NB4 (cell line): ENCODE measurements around the gene SLC48A1.

Experiments used
- DNase-seq: peaks from one replicate; pipeline ENCODE4 v3.0.0; 2010; ENCODE audit warnings: low read depth
- H3K4me3 ChIP-seq: one replicate; pipeline ENCODE4 v1.5.1; 2011; ENCODE audit warnings: mild to moderate bottlenecking, low read depth, low read length, moderate library complexity
- MYC ChIP-seq: IDR thresholded peaks from 2 replicates; pipeline ENCODE4 v1.6.1; 2011; ENCODE audit warnings: low read depth, low read length
- POLR2A ChIP-seq: IDR thresholded peaks from 2 replicates; pipeline ENCODE4 v1.6.1; 2011; ENCODE audit warnings: mild to moderate bottlenecking; ENCODE audit not compliant: insufficient read length; ENCODE audit errors: extremely low read depth
- TF ChIP-seq, protein P1 (sequence below): IDR thresholded peaks from one replicate; pipeline ENCODE4 v1.5.1; 2012; ENCODE audit warnings: low read depth, low read length
- TF ChIP-seq, protein P2 (sequence below): IDR thresholded peaks from 2 replicates; pipeline ENCODE4 v1.6.1; 2011; ENCODE audit warnings: low read depth, low read length

Gene SLC48A1

DNA sequence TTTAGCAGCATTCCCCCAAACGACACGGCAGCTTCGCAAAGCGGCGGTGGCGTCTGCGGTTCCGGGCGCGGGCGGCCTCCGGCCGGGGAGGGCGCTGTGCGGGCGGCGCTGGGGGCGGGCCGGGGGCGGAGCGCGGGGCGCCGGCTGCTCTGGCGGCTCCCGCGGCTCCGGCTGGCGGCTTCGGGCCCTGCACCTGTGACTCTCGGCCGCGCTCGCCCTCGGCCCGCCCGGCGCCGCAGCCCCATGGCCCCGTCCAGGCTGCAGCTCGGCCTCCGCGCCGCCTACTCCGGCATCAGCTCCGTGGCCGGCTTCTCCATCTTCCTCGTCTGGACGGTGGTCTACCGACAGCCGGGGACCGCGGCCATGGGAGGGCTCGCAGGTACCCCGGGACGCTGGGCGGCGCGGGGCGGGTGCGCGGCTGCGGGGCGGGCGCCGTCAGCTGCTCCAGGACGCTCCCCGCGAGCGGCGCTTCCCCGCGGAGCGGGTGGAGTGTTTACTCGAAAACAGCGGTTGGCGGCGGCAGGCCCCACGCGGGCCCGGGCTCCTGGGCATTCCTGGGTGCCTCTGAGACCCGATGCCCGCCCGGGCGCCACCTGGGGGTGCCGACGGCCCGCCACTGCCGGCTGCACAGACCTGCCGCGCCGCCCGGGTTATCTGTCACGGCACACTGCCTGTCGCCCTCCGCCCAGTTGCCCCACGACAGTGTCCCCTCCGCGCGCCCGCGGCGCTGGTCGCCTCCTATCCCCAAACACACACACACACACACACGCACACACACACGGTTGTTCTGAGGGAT, at the start of gene SLC48A1:
TSS of gene SLC48A1 (plus strand) at position 177 of the 796 bp plus-strand sequence. CDS start at position 244, 67 bp downstream.
- H3K4me3 ChIP-seq: peak within 1 kb of the TSS; percentile 75
- TF ChIP-seq, protein P1, sequence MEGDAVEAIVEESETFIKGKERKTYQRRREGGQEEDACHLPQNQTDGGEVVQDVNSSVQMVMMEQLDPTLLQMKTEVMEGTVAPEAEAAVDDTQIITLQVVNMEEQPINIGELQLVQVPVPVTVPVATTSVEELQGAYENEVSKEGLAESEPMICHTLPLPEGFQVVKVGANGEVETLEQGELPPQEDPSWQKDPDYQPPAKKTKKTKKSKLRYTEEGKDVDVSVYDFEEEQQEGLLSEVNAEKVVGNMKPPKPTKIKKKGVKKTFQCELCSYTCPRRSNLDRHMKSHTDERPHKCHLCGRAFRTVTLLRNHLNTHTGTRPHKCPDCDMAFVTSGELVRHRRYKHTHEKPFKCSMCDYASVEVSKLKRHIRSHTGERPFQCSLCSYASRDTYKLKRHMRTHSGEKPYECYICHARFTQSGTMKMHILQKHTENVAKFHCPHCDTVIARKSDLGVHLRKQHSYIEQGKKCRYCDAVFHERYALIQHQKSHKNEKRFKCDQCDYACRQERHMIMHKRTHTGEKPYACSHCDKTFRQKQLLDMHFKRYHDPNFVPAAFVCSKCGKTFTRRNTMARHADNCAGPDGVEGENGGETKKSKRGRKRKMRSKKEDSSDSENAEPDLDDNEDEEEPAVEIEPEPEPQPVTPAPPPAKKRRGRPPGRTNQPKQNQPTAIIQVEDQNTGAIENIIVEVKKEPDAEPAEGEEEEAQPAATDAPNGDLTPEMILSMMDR: peak; percentile 30
- TF ChIP-seq, protein P2, sequence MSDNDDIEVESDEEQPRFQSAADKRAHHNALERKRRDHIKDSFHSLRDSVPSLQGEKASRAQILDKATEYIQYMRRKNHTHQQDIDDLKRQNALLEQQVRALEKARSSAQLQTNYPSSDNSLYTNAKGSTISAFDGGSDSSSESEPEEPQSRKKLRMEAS: no peak; the same call in 1 of the 2 replicates
- no peak for TF ChIP-seq MYC
- TF ChIP-seq POLR2A: peak; percentile 55
- DNase-seq: peak; percentile 80

DNA sequence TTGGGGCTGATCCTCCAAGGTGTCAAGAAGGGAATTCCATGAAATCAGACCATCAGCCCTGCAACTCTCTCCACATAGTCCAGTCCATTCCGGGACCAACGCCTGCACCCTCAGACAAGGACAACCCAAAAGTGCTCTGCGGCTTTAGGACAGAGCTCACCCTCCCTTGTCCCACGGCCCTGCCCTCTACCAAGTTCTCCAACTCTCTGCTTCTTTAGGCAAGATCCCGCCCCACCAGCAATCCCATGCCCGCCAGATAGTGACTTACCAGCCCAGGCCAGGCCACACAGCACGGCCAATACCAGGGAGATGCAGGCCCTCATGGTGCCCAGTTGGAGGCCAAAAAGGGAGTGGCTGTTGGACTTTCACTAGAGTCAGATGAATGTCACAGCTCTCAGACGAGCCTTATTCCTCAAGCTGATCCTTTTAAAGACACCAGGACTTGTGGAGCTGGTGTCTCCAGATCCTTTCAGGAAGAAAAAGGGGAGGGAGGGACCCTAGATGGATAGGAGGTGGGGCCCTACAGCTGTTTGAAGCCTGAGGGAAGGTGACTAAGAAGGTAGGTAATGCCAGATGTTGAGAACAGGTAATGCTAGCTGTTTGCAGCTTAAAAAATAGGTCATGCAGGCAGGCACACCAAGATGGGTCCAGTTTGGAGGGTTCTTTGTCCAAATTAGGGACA, 47.8 kb upstream of the SLC48A1 start, which contains the start of gene ENDOU:
TSS of gene ENDOU (minus strand) at position 400 of the 682 bp plus-strand sequence. CDS start at position 323, 77 bp downstream.
- DNase-seq: no peak
- H3K4me3 ChIP-seq: no peak within 1 kb of the TSS
- TF ChIP-seq MYC: no peak
- TF ChIP-seq, protein P1: no peak
- no peak for TF ChIP-seq POLR2A
- TF ChIP-seq, protein P2: no peak

DNA sequence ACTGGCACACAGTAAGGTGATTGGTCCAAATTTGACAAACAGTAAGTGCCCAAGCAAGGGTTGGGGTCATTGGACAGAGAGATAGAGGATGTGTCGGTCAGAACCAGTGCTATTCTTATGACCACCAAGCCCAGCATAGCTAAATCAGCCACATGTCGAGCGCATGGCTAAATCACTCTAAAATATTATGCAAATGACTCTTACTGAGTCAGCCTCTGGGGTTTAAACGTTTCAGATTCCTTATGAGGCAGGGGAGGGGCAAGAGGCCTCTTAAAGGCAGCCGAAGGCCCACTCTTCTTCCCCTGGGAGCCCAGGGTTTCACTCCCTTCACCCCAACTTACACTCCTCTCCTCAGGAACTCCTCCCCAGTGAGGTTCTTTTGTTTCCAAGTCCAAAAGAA, 47.1 kb upstream of the SLC48A1 start:
- H3K4me3 ChIP-seq: no peak overlapping the region
- peak; percentile 74 for DNase-seq
- peak; percentile 93 for TF ChIP-seq MYC
- TF ChIP-seq, protein P2: peak; percentile 91
- no peak for TF ChIP-seq POLR2A
- TF ChIP-seq, protein P1: no peak

DNA sequence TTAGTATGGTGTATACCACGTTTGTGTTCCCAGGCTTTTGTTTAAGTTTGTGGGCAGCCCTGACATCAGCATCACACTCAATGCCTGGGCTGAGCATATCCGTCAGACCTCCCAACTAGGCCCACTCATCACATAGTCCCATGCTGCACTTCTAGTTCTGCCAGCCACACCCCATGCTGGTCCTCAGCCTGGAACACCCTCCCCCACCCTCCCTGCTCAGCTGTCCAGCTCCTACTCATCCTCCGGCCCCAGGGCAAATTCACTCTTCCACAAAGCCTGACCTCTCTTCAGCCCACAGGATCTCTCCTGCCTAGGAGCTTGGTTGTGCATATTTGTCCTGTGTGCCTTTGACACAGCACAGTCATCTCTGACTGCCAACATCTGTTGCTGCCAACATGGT, 43.8 kb upstream of the SLC48A1 start:
- no peak overlapping the region for H3K4me3 ChIP-seq
- TF ChIP-seq POLR2A (no peak), MYC (no peak)
- TF ChIP-seq, protein P2: no peak
- TF ChIP-seq, protein P1: no peak
- DNase-seq: no peak

DNA sequence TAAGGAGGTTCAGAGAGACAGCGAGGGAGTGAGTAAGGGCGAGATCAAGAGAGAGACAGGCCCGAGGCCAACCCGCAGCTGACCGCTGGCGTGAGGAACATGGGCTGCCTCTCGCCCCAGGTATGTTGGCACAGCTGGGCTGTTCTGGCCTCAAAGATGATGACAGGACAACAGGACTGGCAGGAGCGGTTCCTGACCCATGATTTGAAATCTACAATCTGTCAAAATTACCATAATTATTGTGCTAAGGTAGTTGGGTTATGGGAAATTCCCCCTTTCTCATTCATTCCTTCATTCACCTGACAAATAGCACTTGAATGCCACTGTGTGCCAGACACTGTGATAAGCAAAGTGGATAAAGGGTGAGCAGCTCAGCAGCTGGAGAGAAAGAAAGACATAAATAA, 42.7 kb upstream of the SLC48A1 start:
- no peak overlapping the region for H3K4me3 ChIP-seq
- DNase-seq: no peak
- TF ChIP-seq, protein P1: no peak
- TF ChIP-seq MYC (no peak), POLR2A (no peak)
- TF ChIP-seq, protein P2: no peak
